ENCODE measurements around the gene PHLDA1.

DNA sequence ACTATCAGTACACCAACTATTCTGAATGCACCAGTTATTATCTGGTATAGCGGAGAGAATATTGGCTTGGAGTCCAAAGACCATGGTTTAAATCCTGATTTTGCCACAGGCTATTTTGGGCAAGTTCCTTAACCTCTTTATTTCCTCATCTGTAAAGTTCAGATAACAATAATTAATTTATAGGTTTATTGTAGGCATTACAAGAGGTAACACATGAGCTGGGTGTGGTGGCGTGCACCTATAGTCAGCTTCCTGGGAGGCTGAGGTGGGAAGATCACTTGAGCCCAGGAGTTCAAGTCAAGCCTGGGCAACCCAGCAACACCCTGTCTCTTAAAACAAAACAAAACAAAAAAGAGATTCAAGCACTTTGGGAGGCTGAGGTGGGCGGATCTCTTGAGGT, 23.1 kb downstream of the PHLDA1 start:
- TF ChIP-seq, protein P1, sequence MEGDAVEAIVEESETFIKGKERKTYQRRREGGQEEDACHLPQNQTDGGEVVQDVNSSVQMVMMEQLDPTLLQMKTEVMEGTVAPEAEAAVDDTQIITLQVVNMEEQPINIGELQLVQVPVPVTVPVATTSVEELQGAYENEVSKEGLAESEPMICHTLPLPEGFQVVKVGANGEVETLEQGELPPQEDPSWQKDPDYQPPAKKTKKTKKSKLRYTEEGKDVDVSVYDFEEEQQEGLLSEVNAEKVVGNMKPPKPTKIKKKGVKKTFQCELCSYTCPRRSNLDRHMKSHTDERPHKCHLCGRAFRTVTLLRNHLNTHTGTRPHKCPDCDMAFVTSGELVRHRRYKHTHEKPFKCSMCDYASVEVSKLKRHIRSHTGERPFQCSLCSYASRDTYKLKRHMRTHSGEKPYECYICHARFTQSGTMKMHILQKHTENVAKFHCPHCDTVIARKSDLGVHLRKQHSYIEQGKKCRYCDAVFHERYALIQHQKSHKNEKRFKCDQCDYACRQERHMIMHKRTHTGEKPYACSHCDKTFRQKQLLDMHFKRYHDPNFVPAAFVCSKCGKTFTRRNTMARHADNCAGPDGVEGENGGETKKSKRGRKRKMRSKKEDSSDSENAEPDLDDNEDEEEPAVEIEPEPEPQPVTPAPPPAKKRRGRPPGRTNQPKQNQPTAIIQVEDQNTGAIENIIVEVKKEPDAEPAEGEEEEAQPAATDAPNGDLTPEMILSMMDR (IDR thresholded peaks at IDR 0.05; ENCODE audit: extremely low read depth in 1 of 2, insufficient read depth in 1 of 2, low read depth in 1 of 2, low read length in 2 of 2), result no peak
- TF ChIP-seq EZH2 (IDR thresholded peaks at IDR 0.05; ENCODE audit: borderline replicate concordance, low read depth, low read length, severe bottlenecking) (no peak), POLR2AphosphoS5 (IDR thresholded peaks at IDR 0.05; ENCODE audit: insufficient read depth, low read depth, low read length) (no peak), POLR2A (IDR thresholded peaks at IDR 0.05; ENCODE audit: low read depth, low read length) (no peak), MYC (IDR thresholded peaks at IDR 0.05; ENCODE audit: low read depth, low read length) (no peak)
- TF ChIP-seq, protein P2, sequence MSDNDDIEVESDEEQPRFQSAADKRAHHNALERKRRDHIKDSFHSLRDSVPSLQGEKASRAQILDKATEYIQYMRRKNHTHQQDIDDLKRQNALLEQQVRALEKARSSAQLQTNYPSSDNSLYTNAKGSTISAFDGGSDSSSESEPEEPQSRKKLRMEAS (IDR thresholded peaks at IDR 0.05; ENCODE audit: insufficient read depth, insufficient read length), result no peak
